Pulmonary artery endothelial cell (primary cell): ENCODE measurements around the gene PIGB. TPM values are rescaled to one million over a fixed set of nuclear protein-coding genes. Genes with fewer than 3 reads are reported as not detected.
"Not testable (repeated sequence)": the region's sequence is repeated elsewhere in the genome, so short reads cannot be mapped to it uniquely, and the experiment has no call there.

Experiments
- DNase-seq: peaks from one replicate; pipeline ENCODE4 v3.0.0-alpha.2; 2011; ENCODE audit warnings: low read depth, low spot score
- total RNA-seq: library from RNA; depleted of rRNA; stranded (reverse); fragments of >200 nt; gene quantifications from 2 replicates; pipeline ENCODE4 v1.2.3, GENCODE V29; 2014

PIGB gene
- total RNA-seq, result 7.9 and 9.0 TPM in 2 replicates

DNA sequence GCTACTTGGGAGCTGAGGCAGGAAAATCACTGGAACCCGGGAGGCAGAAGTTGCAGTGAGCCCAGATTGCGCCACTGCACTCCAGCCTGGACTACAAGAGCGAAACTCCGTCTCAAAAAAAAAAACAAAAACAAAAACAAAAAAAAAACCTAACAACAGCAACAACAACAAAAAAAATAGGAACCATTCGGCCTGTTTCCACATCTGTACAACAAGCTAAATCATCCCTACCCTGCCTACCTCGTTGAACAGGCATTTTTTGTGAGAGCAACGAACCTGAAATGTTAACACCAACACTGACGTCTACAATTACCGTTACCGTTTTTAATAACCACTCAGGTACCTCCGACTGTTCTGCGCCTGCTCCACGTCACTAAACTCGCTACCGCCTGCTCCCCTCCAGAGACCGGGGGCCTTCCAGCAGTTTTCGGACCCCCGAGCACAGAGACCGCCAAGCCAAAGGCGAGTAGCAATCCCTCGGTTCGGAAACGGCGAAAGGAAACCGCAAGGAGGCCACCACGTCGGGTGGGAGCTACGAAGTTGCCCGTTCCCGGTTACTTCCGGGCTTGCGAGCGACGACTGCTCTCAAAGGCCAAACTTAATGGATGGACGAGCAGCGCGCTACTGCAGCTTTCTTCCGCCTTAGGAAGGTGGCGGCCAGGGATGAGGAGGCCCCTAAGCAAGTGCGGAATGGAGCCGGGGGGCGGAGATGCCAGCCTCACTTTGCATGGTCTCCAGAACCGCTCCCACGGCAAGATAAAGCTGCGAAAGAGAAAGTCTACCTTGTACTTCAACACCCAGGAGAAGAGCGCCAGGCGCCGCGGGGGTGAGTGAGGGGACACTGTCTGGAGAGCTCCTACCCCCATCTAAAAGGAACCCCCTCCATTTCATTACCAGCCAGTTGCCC is at the start of gene PIGB, which contains the start of gene PIGBOS1:
PIGB (plus strand) TSS at position 635 of the 907 bp plus-strand sequence; CDS start at position 664, 29 bp downstream.
PIGBOS1 (minus strand) TSS at position 536 of the 907 bp plus-strand sequence. CDS start 1,331 bp downstream, outside the sequence.
- peak; percentile 64 for DNase-seq

DNA sequence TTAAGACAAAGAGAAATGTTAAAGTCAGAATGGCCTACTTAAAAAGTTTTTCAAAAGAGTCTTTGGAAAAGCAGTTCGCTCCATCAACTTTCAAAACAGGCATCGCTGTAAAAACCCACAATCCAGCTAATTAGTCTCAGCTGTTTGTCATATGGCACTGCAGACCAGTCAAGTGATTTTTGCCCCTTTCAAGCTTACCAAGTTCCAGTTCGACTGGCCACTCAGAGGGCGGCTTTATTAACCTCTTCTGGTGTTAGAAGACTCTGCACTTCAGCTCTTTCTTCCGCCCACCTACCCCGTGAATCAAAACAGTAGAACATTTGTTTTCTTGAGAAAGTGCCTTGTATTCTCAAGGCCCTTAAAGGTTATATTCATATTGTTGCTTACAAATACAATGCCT is 48.7 kb upstream of the PIGB start:
- no peak for DNase-seq

DNA sequence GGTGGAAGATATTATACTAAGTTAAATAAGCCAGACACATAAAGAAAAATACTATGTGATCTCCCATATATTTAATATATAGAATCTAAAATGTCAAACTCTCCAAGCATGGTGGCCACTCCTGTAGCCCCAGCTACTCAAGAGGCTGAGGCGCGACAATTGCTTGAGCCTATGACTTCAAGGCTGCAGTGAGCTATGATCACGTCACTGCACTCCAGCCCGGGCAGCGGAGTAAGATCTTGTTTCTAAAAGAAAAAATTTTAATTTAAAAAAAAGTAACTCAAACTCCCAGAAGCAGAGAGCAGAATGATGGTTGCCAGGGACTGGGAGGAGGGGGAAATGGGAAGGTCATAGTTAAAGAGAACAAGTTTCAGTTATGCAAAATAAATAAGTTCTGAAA is 42.7 kb upstream of the PIGB start:
- DNase-seq, result no peak

DNA sequence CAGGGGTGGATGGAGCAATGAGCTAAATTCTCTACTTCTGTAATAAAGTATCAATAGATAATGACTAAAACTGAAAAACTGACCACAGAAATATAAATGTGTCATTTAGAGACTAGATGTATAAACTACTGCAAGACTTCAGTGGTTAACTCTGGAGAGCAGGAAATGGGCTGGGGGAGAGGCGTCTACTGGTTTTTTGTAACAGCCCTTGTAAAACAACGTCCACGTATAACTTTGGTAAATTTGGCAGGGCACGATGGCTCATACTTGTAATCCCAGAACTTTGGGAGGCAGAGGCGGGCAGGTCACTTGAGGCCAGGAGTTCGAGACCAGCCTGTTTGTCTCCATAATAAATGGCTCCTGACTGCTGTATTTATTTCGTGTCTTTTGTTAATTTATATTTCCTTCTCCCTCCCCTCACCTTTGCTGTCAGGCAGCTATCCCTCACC is 41.9 kb upstream of the PIGB start:
- DNase-seq, result no peak

DNA sequence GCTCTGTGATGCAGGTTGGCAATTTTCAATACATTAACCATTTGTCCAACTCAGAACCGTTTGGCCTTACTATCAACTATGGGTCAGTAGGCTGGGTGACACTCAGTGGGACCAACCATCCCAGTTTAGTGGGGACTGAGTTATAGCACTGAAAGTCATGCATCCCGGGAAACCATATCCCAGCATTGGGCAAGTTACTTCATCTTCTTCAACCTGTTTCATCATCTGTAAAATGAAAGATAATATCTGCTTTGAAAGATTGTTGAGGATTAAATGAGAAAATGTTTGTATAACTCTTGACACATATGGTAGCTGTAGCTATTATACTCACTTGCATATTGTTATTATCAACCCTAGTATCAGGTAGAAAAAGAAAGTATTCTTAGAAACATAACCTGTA is 41.3 kb upstream of the PIGB start:
- DNase-seq, result no peak

DNA sequence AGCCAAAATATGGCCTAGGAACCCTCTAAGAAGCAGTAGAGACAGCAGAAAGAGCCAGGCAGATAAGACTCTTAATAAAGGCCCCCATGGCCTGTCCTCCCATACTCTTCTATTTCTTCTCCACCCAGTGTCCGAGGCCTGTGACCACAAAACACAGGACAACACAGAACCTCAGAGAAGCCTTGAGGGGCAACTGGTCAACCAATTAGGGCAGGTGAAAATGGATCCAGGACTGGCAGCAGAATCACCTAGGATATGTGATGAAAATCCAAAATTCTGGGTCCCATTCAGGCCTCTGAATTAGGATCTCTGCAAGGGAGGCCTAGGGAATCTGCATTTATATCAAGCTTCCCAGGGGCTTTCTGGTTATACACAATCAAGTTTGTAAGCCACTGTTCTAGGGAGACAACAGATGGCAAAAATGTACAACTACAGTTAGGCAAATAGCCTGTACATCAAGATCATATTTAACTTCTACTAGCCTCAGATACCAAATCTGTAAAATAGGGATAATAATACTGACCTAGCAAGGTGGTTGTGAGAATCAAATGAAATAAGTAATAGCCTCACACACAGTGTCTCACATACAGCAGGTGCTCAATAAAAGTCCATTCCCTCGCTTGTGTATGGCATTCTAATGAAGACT is 39.8 kb upstream of the PIGB start:
- DNase-seq, result no peak

DNA sequence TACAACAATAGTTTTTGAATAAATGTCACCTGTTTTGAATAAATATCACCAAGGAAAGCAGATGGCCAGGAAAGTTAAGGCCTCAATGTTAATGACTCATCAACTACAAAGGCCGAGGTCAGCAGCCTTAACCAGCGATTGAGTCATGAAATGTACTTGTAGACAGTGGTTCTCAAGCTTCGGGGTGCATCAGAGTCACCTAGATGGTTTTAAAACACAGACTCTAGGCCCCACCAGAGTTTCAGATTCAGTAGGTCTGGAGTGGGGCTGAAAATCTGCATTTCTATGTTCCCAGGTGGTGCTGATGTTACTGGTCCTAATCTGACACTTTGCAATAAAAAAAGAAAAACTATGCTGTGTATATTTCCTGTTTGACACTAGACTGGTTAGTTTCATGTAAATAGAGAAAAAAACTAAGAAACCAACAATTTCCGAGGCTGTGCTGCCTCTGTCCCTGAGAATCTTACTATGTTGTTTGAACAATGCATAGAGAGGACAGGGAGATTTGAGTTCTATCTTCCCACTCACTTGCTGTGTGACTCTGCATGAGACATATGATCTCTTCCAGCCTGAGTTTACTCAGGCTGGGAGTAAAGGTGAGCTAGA is 39.2 kb upstream of the PIGB start:
- DNase-seq, result peak; percentile 66

DNA sequence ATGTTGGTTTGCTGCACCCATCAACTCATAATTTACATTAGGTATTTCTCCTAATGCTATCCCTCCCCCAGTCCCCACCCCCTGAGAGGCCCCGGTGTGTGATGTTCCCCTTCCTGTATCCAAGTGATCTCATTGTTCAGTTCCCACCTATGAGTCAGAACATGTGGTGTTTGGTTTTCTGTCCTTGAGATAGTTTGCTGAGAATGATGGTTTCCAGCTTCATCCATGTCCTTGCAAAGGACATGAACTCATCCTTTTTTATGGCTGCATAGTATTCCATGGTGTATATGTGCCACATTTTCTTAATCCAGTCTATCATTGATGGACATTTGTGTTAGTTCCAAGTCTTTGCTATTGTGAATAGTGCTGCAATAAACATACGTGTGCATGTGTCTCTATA is 38.4 kb upstream of the PIGB start:
- not testable (repeated sequence) for DNase-seq

DNA sequence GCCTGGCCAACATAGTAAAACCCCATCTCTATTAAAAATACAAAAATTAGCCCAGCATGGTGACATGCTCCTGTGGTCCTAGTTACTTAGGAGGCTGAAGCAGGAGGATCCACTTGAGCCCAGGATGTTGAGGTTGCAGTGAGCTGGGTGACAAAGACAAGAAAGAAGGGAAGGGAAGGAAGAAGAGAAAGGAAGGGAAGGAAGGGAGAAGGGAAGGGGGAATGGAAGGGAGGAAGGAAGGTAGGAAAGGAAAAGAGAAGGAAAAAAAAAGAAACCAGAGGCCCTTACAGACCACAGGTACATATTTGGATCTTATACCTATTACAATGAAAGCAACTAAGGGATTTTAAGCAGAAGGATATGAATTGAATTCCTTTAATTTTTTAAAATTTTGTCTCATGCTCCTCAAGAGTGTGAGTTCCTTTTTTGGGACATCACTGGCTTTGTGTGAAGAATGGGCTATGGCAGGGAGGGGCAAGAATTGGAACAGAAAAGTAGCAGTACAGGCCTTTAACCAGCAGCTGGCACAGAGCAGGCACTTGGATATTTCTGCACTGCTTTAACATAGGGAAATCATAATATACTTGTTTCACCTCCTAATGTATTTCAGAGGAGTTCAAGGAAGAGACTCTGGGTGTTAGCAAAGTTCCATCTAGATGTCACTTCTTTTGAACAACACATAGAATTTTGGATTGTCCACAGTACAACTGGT is 37.3 kb upstream of the PIGB start:
- no peak for DNase-seq

DNA sequence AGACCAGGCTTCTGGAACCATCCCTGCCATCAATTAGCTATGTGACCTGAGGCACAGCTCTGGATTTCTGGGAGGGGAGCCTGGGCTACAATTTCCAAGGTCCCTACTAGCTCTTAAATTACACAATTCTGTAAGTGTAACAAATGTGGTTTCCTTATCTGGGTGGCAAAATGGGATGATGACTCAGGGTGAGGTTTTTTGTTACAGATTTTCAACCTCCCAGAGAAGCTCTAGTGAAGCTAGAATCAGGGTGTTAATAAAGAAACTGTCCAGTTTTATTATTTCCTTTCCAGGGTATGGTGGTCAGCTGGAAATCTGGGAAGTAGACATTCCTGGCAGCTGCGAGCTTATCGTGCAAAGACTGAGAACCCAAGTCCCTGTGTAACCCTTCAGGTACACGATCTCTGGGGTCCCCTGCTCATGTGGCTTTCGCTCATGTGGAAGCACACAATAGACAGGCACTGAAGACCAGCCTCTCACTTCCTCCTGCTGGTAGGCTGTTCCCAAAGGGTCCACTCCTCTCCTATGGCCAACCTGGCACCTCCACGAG is 36.7 kb upstream of the PIGB start:
- DNase-seq, result no peak

DNA sequence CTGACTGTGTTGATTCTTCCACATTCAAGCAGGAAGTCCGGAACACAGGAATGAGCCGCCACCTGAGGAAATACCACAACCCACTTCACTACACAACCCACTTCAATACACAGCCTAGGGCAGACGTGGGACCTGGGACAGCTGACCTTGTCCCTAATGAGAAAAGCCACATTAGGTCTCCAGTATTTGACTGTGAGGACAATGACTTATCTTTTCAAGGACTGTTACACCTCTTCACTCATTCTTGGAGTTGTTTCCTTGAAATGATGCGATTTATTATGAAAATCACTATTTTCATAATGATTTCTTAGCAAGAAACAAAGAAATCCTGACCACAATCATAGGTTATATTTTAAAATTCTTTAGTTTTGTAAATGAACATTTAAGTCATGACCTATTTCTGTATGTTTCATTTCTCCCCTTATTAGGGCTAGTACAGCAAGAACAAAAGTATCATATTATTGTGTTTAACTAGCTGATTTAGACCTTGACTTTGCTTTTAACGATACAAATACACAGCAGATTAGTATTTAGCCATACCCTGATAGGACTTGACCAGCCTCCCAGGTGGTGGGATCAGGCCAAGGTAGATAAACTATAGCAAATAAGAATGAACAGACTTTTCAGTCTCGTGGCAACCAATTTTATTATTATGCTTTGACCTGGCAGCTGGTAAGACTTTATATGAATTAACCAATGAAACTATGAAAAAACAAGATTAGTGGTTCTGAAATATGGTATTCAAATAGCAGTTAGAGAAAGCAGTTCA is 35.5 kb upstream of the PIGB start:
- DNase-seq, result no peak

DNA sequence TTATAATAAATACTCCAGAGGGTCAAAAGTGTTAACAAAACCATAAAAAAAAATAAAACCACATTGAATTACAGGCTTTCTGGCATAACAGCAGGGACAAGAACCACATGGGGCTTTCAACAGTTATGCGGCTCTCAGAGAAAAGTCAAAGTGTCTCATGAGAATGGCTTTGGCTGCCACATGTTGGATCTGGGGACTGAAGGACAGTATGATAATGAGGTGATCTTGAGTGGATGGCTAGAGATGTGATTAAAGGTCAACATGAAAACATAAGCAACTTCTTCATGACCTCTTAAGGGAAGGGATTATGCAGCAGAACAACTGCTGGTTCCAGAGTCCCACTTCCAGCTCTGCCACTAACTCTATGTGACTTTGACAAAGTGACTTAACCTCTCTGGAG is 34.6 kb upstream of the PIGB start:
- DNase-seq, result no peak

DNA sequence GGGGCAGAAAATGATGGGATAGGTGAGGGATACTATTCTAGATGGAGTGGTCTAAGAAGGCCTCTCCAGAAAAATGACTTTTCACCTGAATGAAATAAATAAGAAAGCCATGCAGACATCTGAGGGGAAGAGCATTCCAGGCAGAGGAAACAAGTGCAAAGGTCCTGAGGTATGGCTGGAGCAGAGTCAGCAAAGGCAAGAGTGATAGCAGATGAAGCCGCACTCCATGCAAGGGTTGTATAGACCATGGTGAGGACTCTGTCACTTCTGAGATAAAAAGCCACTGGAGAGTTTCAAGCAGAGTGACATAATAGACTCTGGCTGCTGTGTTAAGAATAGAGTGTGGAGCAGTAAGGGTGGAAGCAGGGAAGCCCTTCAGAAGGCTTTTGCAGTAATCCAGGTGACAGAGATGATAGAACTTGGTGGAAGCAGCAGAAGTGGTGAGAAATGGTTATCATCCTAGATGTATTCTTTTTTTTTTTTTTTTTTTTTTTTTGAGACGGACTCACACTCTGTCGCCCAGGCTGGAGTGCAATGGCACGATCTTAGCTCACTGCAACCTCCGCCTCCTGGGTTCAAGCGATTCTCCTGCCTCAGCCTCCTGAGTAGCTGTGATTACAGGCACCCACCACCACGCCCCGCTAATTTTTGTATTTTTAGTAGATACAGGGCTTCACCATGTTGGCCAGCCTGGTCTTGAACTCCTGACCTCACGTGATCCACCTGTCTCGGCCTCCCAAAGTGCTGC is 32.4 kb upstream of the PIGB start:
- DNase-seq, result not testable (repeated sequence)

DNA sequence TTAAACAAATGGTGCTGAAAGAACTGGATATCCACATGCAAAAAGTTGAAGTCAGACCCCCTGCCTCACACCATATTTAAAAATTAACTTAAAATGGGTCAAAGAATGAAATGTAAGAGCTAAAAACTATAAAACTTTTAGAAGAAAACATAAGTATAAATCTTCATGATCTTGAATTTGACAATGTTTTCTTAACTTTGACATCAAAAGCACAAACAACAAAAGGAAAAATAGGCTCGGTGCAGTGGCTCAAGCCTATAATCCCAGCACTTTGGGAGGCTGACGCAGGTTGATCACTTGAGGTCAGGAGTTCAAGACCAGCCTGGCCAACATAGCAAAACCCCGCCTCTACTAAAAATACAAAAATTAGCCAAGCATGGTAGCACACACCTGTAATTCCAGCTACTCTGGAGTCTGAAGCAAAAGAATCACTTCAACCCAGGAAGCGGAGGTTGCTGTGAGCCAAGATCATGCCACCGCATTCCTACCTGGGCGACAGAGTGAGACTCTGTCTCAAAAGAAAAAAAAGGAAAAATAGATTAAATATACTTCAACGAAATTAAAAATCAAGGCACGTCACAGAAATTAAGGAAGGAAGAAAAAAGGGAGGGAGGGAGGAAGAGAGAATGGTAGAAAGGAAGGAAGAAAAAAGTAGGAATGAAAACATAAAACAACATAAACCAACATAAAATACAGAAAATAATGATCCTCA is 30.9 kb upstream of the PIGB start:
- DNase-seq, result no peak

DNA sequence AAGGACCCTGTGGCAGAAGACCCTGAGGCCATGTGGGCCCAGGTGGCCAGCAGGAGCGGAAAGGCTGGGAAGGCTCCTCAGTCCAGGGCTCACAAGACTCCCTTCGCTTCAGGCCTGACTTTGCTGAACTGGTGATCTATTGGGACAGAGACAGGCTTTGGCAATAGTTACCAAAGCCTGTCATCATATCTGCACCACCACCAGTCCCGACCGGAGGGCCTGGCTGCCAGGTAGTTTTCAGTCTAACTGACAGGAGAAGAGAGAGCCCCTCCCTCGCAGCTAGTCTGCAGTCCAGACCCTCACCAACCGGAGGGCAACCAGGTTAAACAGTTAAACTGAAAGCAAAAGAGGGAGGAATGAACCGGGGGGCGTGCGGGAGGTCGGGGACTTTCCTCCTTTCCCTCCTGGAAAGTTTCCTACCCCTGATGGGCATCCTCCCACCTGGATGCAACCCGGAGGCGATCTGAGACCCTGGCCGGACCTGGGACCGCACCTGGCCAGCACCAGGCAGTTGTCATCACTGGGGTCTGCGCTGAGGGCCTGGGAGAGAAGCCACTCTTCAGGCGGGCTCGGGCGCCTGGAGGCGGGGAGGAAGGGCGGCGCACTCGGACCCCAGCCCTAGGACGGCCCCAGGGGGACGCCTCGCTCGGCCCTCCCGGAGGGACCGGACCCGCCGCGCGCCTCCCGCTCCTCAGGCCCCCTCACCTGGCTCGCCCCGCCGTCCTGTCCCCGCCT is 29.8 kb upstream of the PIGB start:
- no peak for DNase-seq

DNA sequence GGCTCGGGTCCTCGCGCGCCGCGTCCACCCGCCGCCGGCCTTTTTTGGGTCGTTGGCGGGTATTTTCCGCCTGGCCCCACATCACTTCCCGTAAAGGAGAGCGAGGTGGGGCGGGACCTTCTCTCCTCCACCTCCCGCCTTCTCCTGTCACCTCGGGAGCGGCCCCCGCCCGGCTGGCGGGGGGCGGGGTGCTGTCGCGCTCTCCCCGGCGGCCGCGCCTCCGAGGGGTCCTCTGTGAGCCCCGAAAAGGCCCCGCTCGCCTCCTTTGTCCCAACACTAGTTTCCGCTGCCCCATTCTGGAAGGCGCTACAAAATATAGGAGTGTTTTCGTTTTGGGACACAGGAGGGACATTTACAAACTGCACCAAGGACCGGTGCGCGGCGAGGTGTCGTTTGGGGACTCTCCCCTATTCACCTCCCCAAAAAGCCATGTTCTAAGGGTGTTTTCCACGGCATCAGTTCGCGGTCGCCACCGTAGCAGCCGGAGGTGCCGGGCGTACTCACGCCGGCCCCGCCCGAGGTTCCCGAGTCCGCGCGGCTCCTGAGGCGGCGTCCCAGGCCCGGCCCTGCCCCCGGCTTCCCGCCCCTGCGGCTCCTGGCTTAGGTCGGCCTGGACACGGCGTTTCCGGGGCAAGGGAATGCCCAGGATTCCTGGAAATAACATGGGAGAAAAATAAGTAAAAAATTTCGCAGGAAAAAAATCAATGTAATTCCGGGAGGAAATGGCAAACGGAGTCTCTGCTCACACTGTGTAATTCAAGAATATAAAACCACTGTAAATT is 29.1 kb upstream of the PIGB start, which contains the start of gene RAB27A:
RAB27A (minus strand) TSS at position 68 of the 782 bp plus-strand sequence. CDS start 54,879 bp downstream, outside the sequence.
- no peak for DNase-seq

DNA sequence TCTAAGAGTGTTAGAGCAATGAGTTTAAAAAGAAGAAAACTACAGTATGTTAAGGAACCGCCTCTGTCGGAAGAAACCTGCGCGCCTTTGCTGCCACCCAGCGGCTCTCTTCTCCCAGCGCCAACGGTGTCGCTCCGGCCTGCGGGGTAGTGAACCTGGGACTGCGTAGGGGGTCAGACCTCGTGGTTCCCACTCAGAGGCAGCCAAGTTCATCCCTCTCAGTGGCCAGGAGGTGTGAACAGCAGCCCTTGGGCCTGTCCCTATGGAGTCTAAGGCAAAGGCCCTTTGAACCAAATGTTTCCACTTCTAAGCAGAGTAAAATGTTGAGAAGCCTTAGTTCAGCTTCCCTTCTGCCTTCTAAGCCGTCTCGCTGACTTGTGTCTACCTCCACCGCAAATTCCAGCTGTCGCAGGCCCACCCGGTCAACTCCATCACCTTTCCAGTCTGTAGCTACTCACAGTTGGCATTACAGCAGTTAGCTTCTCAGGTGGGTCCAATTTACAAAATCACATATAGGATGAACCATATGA is 28.4 kb upstream of the PIGB start:
- peak; percentile 60 for DNase-seq
